Liver (tissue), 2 donors: Measurements from ENCODE around the gene PCDHA6.

ENCODE experiments used
- GABPA ChIP-seq, 2 donors: IDR thresholded peaks in 1 of 2; conservative IDR thresholded peaks in 1 of 2; 2 replicates each; pipeline ENCODE4 v1.6.1; 2016; ENCODE audit warnings: antibody characterized with exemption in 2 of 2, mild to moderate bottlenecking in 1 of 2, moderate library complexity in 1 of 2
- RAD21 ChIP-seq, 2 donors: IDR thresholded peaks; 2 replicates each; pipeline ENCODE4 v1.6.1; 2016; ENCODE audit warnings: antibody characterized with exemption in 2 of 2, mild to moderate bottlenecking in 2 of 2
- donor health status: healthy.

GRCh38 chr5:140806834-140807775, 20.7 kb upstream of the PCDHA6 start, which contains the start of gene PCDHA4:
- TF ChIP-seq GABPA (IDR thresholded peaks at IDR 0.05 in 1 of 2, conservative IDR thresholded peaks at IDR 0.05 in 1 of 2) (no peak), RAD21 (IDR thresholded peaks at IDR 0.05) (no peak)
